ENCODE measurements around the gene PLD1. TPM values are rescaled to one million over a fixed set of nuclear protein-coding genes. Genes with fewer than 3 reads are reported as not detected.
"Not testable (repeated sequence)": the region's sequence is repeated elsewhere in the genome, so short reads cannot be mapped to it uniquely, and the experiment has no call there.

PLD1 gene
- total RNA-seq, 4 donors from 2014 or later, result 15.3 to 55.9 (median 45.4) TPM

- Histone ChIP-seq H3K36me3 (no peaks in the 10 kb centered on the region), H3K9me3 (no peaks in the 10 kb centered on the region), H3K4me1 (no peaks in the 10 kb centered on the region), H3K27me3 (no peaks in the 10 kb centered on the region), H3K27ac (no peak overlapping the region), H3K4me3 (no peak overlapping the region)
- DNase-seq (ENCODE audit: low spot score in 2 of 2), result no peak
- TF ChIP-seq CTCF (IDR thresholded peaks at IDR 0.05) (no peak), POLR2A (IDR thresholded peaks at IDR 0.05) (no peak), EP300 (IDR thresholded peaks at IDR 0.05) (no peak)
- 70 to 75% methylated on average over 6 of the region's 6 CpGs for WGBS, 2 donors
These were observed 245.4 kb downstream of the PLD1 start for GRCh38 chr3:171564748-171565480.

GRCh38 chr3:171563298-171563697 lies 247.0 kb downstream of the PLD1 start:
- Histone ChIP-seq H3K9me3 (no peaks in the 10 kb centered on the region), H3K4me1 (no peaks in the 10 kb centered on the region), H3K4me3 (no peak overlapping the region), H3K36me3 (no peaks in the 10 kb centered on the region), H3K27ac (no peak overlapping the region), H3K27me3 (no peaks in the 10 kb centered on the region)
- 92 to 95% methylated on average over 3 to 5 of the region's 6 CpGs for WGBS, 2 donors
- TF ChIP-seq EP300 (IDR thresholded peaks at IDR 0.05) (no peak), POLR2A (IDR thresholded peaks at IDR 0.05) (no peak), CTCF (IDR thresholded peaks at IDR 0.05) (no peak)
- DNase-seq (ENCODE audit: low spot score in 2 of 2), result no peak

GRCh38 chr3:171562459-171562858 lies 247.8 kb downstream of the PLD1 start:
- not testable (repeated sequence) for DNase-seq (ENCODE audit: low spot score in 2 of 2); H3K36me3 ChIP-seq; H3K4me3 ChIP-seq; H3K9me3 ChIP-seq; H3K4me1 ChIP-seq; H3K27ac ChIP-seq; H3K27me3 ChIP-seq
- 100% methylated on average over 1 of the region's 1 CpG; no CpG with 5 or more reads in 1 of the 2 donors for WGBS, 2 donors

- no peaks in the 10 kb centered on the region for H3K27me3 ChIP-seq
- no peak overlapping the region for H3K4me3 ChIP-seq
- no peaks in the 10 kb centered on the region for H3K9me3 ChIP-seq
- 87 to 89% methylated on average over 5 of the region's 5 CpGs for WGBS, 2 donors
- no peak for DNase-seq (ENCODE audit: low spot score in 2 of 2)
- TF ChIP-seq POLR2A (IDR thresholded peaks at IDR 0.05) (no peak), CTCF (IDR thresholded peaks at IDR 0.05) (no peak), EP300 (IDR thresholded peaks at IDR 0.05) (no peak)
- H3K27ac ChIP-seq, result no peak overlapping the region
- H3K36me3 ChIP-seq, result no peaks in the 10 kb centered on the region
- H3K4me1 ChIP-seq, result no peaks in the 10 kb centered on the region
These were observed 248.5 kb downstream of the PLD1 start for GRCh38 chr3:171561596-171562323.

- no peaks in the 10 kb centered on the region for H3K9me3 ChIP-seq
- no peak for TF ChIP-seq EP300 (IDR thresholded peaks at IDR 0.05)
- no peak for TF ChIP-seq CTCF (IDR thresholded peaks at IDR 0.05)
- TF ChIP-seq POLR2A (IDR thresholded peaks at IDR 0.05), result no peak
- H3K4me1 ChIP-seq, result no peaks in the 10 kb centered on the region
- no peak overlapping the region for H3K27ac ChIP-seq
- no peak for DNase-seq (ENCODE audit: low spot score in 2 of 2)
- no peaks in the 10 kb centered on the region for H3K36me3 ChIP-seq
- WGBS, 2 donors, result 71 to 79% methylated on average over 7 of the region's 7 CpGs
- H3K27me3 ChIP-seq, result no peaks in the 10 kb centered on the region
- H3K4me3 ChIP-seq, result no peak overlapping the region
These were observed 250.7 kb downstream of the PLD1 start for GRCh38 chr3:171559586-171559985.

All from tibial nerve (tissue), 4 donors.